Stimulated activated CD4-positive, alpha-beta T cell treated with anti-CD3 and anti-CD28 coated beads, TNF-alpha, amount 100 ng/mL, for 24 hours (primary cell): ENCODE results near the gene ANKRD23.
"Not testable (repeated sequence)": the region's sequence is repeated elsewhere in the genome, so short reads cannot be mapped to it uniquely, and the experiment has no call there.

Experiments
- DNase-seq, 3 experiments: peaks; one replicate each; pipeline ENCODE4 v3.0.0-alpha.2; 2020; ENCODE audit warnings: low read depth in 3 of 3

Gene ANKRD23

GRCh38 chr2:96843538-96844268 lies at the start of gene ANKRD23:
ANKRD23 (minus strand) TSS chr2:96844021; CDS start chr2:96843992, 29 bp downstream.
- DNase-seq = no peak

DNA sequence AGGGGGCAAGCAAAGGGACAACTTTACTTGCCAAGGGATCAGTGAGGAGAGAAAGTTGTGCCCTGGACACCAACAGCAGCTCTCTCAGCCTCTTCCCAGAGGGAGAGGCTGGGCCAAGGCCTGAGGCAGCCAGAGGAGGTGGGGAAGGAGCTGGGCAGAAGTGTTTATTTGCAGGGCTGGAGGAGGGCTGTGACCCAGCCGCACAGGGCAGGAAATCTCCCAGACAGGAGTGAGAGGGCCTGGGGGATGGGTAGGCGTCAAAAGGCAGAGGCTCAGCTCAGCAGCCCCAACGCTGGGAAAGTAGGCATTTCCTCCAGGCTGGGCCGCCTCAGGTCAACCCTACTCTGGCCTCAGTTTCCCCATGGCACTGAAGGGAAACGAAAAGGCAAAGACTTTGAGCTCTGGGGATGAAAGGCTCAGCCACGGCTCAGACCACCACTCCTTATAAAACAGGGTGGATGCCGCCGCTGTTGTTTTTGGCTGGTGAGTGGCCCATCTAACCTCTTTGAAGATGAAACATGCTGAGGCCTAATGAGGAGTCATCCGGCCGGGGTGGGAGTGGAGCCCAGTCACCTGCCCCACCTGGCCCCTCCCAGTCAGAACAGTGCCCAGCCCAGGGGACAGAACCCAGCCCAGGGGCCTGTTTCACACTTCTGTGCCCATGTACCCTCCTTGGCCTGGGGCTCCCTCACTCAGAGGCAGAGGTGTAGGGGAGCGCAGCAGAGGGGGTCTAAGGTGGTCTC lies 47.9 kb upstream of the ANKRD23 start:
- DNase-seq = no peak

DNA sequence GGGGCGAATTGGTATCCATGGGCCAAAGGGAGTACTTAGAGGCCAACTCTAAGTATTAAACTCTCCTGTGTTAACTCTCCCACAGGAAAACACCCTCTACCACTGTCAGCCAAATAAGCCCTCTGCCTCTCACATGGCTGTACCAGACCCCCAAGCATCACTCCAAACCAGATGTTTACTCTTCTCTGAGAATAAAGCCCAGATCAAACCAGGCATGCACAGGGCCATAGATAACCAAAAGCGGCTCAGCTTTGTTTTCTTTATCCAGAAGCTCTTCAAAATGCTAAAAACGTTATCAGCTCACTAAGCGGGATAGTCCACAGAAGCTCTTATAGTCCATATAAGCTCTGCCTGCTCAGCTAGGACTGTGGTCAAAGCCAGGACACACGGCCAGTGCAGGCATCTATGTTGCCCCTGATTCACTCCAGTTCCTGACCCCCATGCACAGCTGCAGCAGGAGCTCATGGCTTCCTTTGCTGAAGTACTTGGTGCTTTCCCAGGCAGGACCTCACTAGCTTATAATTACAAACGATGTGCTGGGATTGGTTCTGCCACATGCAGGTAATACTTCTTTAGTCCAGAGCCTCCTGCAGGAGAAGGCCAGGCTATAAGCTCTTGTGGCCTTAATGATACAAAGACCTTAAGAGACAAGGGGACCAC lies 47.0 kb upstream of the ANKRD23 start:
- no peak for DNase-seq

GRCh38 chr2:96890252-96890651 lies 46.4 kb upstream of the ANKRD23 start:
- no peak for DNase-seq

DNA sequence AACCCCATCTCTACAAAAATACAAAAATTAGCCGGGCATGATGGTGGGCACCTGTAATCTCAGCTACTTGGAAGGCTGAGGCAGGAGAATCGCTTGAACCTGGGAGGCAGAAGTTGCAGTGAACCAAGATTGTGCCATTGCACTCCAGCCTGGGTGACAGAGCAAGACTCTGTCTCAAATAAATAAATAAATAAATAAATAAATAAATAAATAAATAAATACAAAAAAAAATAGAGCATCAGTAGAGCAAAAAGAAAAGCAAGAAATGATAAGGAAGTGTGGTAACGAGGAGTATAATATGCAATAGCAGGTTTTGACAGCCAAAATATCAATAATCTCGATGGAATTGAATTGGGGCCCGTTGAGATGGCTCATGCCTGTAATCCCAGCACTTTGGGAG lies 45.7 kb upstream of the ANKRD23 start:
- DNase-seq = not testable (repeated sequence)

- no peak for DNase-seq
These were observed 44.5 kb upstream of the ANKRD23 start for GRCh38 chr2:96888072-96889011.

DNA sequence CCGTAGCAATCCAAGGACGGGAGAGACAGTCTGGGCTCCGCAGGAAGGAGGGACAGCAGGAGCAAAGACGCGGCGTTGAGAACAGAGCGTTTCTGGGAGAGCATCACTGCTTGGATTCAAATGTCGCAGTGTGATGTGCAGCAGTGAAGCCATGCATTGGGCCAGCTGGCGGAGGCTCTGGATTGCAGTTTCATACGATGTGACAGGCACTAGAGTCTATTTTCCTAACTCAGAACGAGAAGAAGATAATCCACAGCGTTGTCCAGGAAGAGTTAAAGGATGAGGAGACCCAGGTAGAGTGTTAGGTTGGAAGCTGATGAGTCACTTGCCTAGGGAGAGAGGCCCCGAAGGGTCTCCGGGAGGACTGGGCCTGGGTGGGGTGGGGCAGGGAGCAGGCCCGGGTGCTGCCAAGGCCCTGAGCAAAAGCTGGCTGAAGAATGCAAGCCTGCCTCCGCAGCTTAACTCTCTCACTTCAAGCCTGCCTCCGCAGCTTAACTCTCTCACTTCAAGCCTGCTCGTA lies 43.7 kb upstream of the ANKRD23 start:
- DNase-seq = no peak

DNA sequence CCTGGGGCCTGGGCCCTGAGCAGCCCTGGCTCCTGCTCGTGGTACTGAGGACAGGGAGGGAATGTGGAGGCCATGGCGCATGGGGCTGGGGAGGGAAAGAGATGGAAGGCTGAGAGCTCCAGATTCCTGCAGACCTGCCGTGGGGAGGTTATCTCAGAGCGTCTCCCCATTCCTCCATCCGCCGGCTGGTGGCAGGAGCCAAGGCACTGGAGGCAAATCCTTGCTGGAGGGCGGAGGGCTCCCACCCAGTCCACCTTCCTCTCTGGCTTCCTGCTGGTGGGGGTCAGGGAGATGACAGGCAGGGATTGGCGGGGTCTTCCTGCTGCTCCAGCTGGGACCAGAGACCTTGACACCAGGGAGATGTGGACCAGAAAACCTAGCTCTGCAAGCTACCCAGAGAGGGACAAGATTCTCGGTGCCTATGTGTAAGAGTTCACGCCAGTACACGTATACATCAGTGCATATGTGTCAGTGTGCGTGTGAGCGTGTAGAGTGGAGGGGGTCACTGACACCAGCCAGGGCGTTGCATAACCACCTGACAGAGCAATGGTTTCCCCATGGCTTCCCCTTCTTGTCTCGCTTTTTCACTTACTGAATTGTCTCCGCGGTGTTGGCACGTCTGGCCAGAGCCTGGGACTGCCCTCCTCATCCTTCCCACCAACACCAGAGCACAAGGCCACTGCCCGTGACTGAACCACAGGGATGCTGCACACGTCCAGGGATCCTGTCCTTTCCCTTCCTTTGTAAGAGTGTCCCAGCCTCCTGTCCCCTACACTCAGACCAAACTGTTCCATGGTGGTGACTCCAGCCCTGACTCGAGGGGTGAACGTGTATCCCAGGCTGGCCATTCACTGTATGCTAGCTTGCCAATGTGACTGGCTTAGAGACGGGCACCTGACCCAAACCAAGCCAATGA lies 41.9 kb upstream of the ANKRD23 start:
- DNase-seq = no peak

- DNase-seq = no peak
These were observed 40.7 kb upstream of the ANKRD23 start for GRCh38 chr2:96884299-96885094.

GRCh38 chr2:96883306-96883705 lies 39.5 kb upstream of the ANKRD23 start:
- no peak for DNase-seq

DNA sequence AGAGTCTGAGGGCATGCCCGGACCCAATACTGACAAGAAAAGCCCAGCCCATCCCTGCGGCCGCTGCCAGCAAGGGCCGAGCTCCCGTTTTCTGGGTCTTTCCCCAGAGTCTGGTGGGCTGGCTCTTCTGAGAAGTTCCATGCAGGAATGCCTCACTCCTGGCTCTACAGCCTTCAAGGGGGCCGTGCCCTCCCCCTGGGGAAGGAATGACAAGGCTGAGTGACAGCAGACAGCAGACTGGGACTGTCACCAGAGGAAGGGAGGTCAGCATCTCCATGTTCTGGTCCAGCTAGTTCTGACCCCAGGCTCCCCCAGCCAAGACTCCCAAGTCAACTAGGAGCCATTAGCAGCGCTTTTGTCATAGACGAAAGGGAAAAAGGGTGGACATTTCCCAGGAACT lies 39.1 kb upstream of the ANKRD23 start:
- no peak for DNase-seq

DNA sequence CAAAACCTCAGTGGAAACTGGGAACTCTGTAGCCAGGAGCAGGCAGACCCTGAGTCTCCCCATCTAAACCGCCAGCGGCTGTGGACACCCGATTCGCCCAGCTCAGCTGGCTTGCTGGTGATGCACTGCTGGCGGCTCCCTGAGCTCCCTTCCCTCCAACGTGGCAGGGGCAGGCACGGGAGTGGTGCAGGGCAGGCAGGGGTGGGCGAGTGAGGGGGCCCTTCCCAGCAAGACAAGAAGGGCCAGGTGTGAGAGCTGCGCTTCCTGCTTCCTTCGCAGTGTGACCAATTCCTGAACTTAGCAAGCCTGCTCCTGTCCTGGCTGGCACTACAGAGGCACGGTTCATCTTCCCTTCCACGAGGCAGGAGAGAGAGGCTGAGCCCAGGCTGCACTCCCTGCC lies 38.4 kb upstream of the ANKRD23 start:
- DNase-seq = no peak

GRCh38 chr2:96881349-96882195 lies 37.8 kb upstream of the ANKRD23 start:
- no peak for DNase-seq

DNA sequence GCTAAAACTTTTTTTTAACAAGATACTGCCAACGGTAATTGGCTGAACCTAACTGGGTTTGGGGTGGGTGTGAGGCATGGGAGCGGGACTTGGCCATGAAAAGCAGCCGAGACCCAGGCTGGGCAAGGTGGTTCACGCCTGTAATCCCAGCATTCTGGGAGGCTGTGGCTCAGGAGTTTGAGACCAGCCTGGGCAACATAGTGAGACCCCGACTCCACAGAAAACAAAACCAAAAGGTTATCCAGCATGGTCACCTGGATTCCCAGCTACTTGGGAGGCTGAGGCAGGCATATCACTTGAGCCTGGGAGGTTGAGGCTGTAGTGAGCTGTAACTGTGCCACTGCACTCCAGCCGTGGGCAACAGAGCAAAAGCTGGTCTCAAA lies 37.1 kb upstream of the ANKRD23 start:
- no peak for DNase-seq

DNA sequence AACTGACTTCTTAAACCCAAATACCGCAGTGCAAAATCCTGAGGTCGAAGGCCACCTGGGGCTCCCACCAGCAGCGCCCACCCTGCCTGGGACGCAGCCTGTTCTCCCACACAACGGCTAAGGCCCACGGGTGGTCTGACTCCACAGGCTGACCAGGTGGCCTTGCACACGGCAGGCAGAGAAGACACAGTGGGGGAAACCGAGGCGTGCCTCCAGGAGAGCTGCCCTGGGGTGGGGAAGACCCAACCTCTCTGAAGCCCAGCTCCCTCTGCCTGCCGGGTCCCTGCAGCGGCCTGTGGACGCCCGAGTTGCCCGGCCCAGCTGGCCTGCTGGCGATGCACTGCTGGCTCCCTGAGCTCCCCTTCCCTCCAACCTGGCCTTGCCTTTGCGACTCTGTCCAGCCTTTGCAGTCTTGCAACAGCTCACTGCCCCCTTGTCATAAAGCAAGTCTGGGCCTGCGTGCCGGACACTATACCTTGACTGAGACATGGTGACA lies 35.8 kb upstream of the ANKRD23 start:
- DNase-seq = no peak

GRCh38 chr2:96878796-96879544 lies 35.1 kb upstream of the ANKRD23 start:
- no peak for DNase-seq

DNA sequence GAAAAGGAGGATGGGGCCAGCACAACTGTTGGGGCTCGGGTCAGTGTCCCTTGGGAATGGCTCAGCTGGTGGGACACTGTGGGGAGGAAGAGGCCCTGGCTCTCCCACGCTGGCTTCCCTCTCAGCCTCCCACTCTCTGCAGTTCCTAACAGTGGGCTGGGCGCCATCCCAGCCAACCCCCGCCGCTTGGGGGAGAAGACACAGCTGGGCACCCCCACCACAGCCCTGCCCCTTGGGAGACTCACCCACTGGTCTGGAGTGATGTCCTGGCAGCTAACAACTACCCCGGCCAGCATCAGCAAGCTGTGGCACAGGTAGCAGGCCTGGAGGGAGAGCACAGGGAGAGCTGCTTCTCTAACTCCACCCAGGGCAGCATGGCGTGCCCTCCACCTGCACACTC lies 34.4 kb upstream of the ANKRD23 start:
- no peak for DNase-seq

DNA sequence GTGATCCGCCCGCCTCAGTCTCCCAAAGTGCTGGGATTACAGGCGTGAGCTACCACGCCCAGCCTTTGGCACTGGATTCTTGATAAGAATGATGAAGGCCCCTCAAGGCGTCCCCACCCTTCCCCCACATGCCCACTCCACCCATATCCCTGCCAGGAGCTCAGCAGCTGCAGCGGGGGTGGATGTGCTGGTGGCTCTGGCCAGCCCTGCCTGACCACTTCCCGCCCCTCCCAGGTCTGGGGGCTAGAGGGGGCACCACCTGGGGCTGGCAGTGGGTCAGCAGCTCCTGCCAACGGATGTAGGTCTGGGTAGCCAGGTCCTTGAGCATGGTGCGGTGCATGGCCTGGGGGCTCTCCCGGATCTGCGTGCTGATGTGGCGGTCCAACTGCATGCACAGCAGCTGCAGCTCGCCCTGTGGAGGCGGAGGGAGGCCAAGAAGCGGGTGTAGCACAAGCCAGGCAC lies 33.8 kb upstream of the ANKRD23 start:
- DNase-seq = no peak
